Stimulated activated CD8-positive, alpha-beta memory T cell treated with anti-CD3 and anti-CD28 coated beads, Interleukin-12 subunit alpha, Interleukin-12 subunit beta, amount 100 ng/mL, for 1 hour (primary cell): ENCODE results near the gene EGFL6.

ENCODE experiments used
- DNase-seq: peaks from one replicate; pipeline ENCODE4 v3.0.0-alpha.2; 2020; ENCODE audit warnings: low read depth

Gene EGFL6

GRCh38 chrX:13569479-13570260, at the start of gene EGFL6:
Gene EGFL6, plus strand, starts transcription at chrX:13569601. Its CDS starts 261 bp downstream, at chrX:13569862.
- no peak for DNase-seq

- no peak for DNase-seq
These were observed 49.0 kb upstream of the EGFL6 start for GRCh38 chrX:13520351-13520750.

GRCh38 chrX:13520936-13521335, 48.5 kb upstream of the EGFL6 start:
- no peak for DNase-seq

- DNase-seq: no peak
These were observed 46.6 kb upstream of the EGFL6 start for GRCh38 chrX:13522811-13523210.

- DNase-seq: no peak
These were observed 35.7 kb upstream of the EGFL6 start for GRCh38 chrX:13533726-13534125.

- DNase-seq: no peak
These were observed 33.8 kb upstream of the EGFL6 start for GRCh38 chrX:13535376-13536165.

GRCh38 chrX:13536551-13536950, 32.9 kb upstream of the EGFL6 start:
- no peak for DNase-seq

GRCh38 chrX:13538414-13538813, 31.0 kb upstream of the EGFL6 start:
- DNase-seq: no peak

- DNase-seq: no peak
These were observed 28.8 kb upstream of the EGFL6 start for GRCh38 chrX:13540602-13541001.

- DNase-seq: no peak
These were observed 23.7 kb upstream of the EGFL6 start for GRCh38 chrX:13545726-13546125.

GRCh38 chrX:13547671-13548070, 21.7 kb upstream of the EGFL6 start:
- no peak for DNase-seq

- no peak for DNase-seq
These were observed 19.1 kb upstream of the EGFL6 start for GRCh38 chrX:13550346-13550745.

- DNase-seq: no peak
These were observed 17.8 kb upstream of the EGFL6 start for GRCh38 chrX:13551610-13552009.

- no peak for DNase-seq
These were observed 16.5 kb upstream of the EGFL6 start for GRCh38 chrX:13552892-13553291.

GRCh38 chrX:13565511-13565910, 3.9 kb upstream of the EGFL6 start:
- no peak for DNase-seq

GRCh38 chrX:13570261-13570605, 832 bp downstream of the EGFL6 start:
- DNase-seq: no peak

GRCh38 chrX:13571136-13571535, 1.7 kb downstream of the EGFL6 start:
- DNase-seq: no peak

GRCh38 chrX:13574600-13574999, 5.2 kb downstream of the EGFL6 start:
- DNase-seq: no peak

- DNase-seq: no peak
These were observed 10.3 kb downstream of the EGFL6 start for GRCh38 chrX:13579661-13580060.

- no peak for DNase-seq
These were observed 12.2 kb downstream of the EGFL6 start for GRCh38 chrX:13581554-13581953.

GRCh38 chrX:13587786-13588477, 18.5 kb downstream of the EGFL6 start:
- no peak for DNase-seq

- no peak for DNase-seq
These were observed 20.8 kb downstream of the EGFL6 start for GRCh38 chrX:13590207-13590606.

- DNase-seq: no peak
These were observed 21.5 kb downstream of the EGFL6 start for GRCh38 chrX:13590914-13591313.
